Ectodermal cell (in vitro differentiated cells): ENCODE data around the gene ZNF503.
"Not testable (repeated sequence)": the region's sequence is repeated elsewhere in the genome, so short reads cannot be mapped to it uniquely, and the experiment has no call there.

Source experiments
- H3K27ac ChIP-seq: 2 replicates; pipeline ENCODE4 v1.7.0; 2013; ENCODE audit warnings: mild to moderate bottlenecking, low read depth, low read length; ENCODE audit not compliant: insufficient read depth, poor library complexity, severe bottlenecking
- H3K27me3 ChIP-seq: 2 replicates; pipeline ENCODE4 v1.7.0; 2013; ENCODE audit warnings: mild to moderate bottlenecking, low read length; ENCODE audit not compliant: insufficient read depth, control insufficient read depth, poor library complexity, severe bottlenecking
- H3K36me3 ChIP-seq: one replicate; pipeline ENCODE4 v1.7.0; 2013; ENCODE audit warnings: low read length; ENCODE audit not compliant: control insufficient read depth, insufficient read depth
- H3K4me1 ChIP-seq: one replicate; pipeline ENCODE4 v1.7.0; 2013; ENCODE audit warnings: low read length; ENCODE audit not compliant: control insufficient read depth, insufficient read depth
- H3K4me3 ChIP-seq: 2 replicates; pipeline ENCODE4 v1.7.0; 2013; ENCODE audit warnings: low read depth, low read length, control low read depth; ENCODE audit not compliant: insufficient read depth
- H3K9me3 ChIP-seq: 2 replicates; pipeline ENCODE4 v1.7.0; 2013; ENCODE audit warnings: mild to moderate bottlenecking, low read length, moderate library complexity; ENCODE audit not compliant: control insufficient read depth
- WGBS, 2 experiments: methylation state at CpG; one replicate each; pipeline ENCODE4 v1.1.7; 2013; ENCODE audit warnings: missing lambda C conversion rate in 2 of 2; 5-methylcytosine and 5-hydroxymethylcytosine counted together

Gene ZNF503

GRCh38 chr10:75369838-75370237 is 31.7 kb downstream of the ZNF503 start:
- not testable (repeated sequence) for H3K27ac ChIP-seq, H3K4me1 ChIP-seq, H3K36me3 ChIP-seq, H3K9me3 ChIP-seq, H3K4me3 ChIP-seq, H3K27me3 ChIP-seq
- 96 to 97% methylated on average over 7 of the region's 9 CpGs for WGBS, 2 experiments

DNA sequence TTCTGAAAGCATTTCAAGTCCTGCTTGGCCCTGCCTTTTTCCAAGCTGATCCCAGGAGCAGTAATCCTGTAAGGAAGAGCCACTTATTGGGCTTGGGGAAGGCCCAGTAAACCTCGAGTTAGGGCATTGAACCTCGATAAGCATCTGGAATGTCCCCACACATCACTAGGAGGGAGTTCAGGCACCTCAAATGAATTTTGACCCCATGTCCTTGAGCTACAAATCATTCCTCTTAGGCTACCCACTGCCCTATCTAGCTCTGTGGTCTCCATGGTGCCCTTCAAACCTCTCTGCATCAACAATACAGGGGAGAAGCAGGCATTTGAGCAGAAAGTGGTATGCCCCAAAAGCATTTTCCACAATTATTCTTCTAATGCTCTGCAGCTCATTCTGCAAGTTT is 33.7 kb downstream of the ZNF503 start:
- Histone ChIP-seq H3K4me3 (no peak overlapping the region), H3K4me1 (no peaks in the 10 kb centered on the region), H3K36me3 (no peaks in the 10 kb centered on the region), H3K27ac (peak overlapping the region; percentile 53), H3K27me3 (no peaks in the 10 kb centered on the region), H3K9me3 (no peaks in the 10 kb centered on the region)
- 91 to 95% methylated on average over 2 of the region's 2 CpGs for WGBS, 2 experiments

GRCh38 chr10:75367021-75367487 is 34.5 kb downstream of the ZNF503 start:
- no peak overlapping the region for H3K4me3 ChIP-seq
- H3K27me3 ChIP-seq, result no peaks in the 10 kb centered on the region
- WGBS, 2 experiments, result 92 to 94% methylated on average over 8 of the region's 8 CpGs
- no peaks in the 10 kb centered on the region for H3K36me3 ChIP-seq
- H3K4me1 ChIP-seq, result no peaks in the 10 kb centered on the region
- H3K27ac ChIP-seq, result no peak overlapping the region
- H3K9me3 ChIP-seq, result no peaks in the 10 kb centered on the region

- Histone ChIP-seq H3K4me3 (no peak overlapping the region), H3K27ac (no peak overlapping the region), H3K9me3 (no peaks in the 10 kb centered on the region), H3K27me3 (no peaks in the 10 kb centered on the region), H3K36me3 (no peaks in the 10 kb centered on the region), H3K4me1 (no peaks in the 10 kb centered on the region)
- 89 to 97% methylated on average over 4 of the region's 4 CpGs for WGBS, 2 experiments
These were observed 38.1 kb downstream of the ZNF503 start for GRCh38 chr10:75363431-75363830.

DNA sequence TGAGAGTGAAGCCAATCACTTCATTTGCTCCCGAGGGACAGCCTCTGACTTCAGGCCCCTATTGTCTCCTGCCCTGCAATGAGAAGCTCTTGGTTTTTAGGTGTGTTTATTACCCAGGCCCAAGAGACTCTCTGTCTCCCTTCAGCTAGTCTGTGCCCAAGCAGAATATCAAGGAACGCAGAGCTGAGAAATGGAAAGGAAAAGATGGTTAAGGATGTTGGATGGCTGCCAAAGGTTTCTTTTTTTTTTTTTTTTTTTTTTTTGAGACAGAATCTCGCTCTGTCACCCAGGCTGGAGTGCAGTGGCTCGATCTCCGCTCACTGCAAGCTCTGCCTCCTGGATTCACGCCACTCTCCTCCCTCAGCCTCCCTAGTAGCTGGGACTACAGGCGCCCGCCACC is 41.7 kb downstream of the ZNF503 start:
- not testable (repeated sequence) for H3K27me3 ChIP-seq, H3K4me1 ChIP-seq, H3K27ac ChIP-seq, H3K9me3 ChIP-seq, H3K4me3 ChIP-seq, H3K36me3 ChIP-seq
- WGBS, 2 experiments, result 90 to 93% methylated on average over 8 of the region's 8 CpGs

GRCh38 chr10:75358835-75359421 is 42.6 kb downstream of the ZNF503 start:
- no peaks in the 10 kb centered on the region for H3K27me3 ChIP-seq
- no peaks in the 10 kb centered on the region for H3K9me3 ChIP-seq
- WGBS, 2 experiments, result 93% methylated on average over 6 of the region's 6 CpGs
- H3K36me3 ChIP-seq, result no peaks in the 10 kb centered on the region
- no peak overlapping the region for H3K27ac ChIP-seq
- no peaks in the 10 kb centered on the region for H3K4me1 ChIP-seq
- no peak overlapping the region for H3K4me3 ChIP-seq

- Histone ChIP-seq H3K27ac (no peak overlapping the region), H3K4me3 (no peak overlapping the region)
- 89 to 92% methylated on average over 5 of the region's 5 CpGs for WGBS, 2 experiments
These were observed 43.4 kb downstream of the ZNF503 start for GRCh38 chr10:75358132-75358531.

DNA sequence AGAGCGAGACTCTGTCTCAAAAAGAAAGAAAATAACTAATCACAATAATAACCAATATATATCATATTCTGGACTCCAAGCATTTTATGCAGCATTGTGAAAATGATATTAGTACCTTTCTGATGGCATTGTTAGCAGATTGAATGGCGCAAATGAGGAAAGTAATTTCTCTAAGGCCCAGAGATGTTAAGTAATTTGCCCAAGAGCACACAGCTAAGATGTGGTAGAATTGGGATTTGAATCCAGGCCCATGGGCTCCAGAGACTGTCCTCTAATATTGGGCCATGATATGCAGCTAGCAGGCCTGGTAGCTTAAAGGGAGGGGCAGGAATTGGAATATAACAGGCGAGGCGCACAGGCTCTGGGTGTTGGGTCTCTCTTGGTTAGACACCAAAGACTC is 44.1 kb downstream of the ZNF503 start:
- no peaks in the 10 kb centered on the region for H3K4me1 ChIP-seq
- H3K4me3 ChIP-seq, result no peak overlapping the region
- no peak overlapping the region for H3K27ac ChIP-seq
- H3K27me3 ChIP-seq, result no peaks in the 10 kb centered on the region
- WGBS, 2 experiments, result 93 to 97% methylated on average over 4 of the region's 4 CpGs
- no peaks in the 10 kb centered on the region for H3K9me3 ChIP-seq
- no peaks in the 10 kb centered on the region for H3K36me3 ChIP-seq

More at GRCh38 chr10:75358132-75358531, 43.4 kb downstream of the ZNF503 start:
- no peaks in the 10 kb centered on the region for H3K27me3 ChIP-seq
- no peaks in the 10 kb centered on the region for H3K9me3 ChIP-seq
- no peaks in the 10 kb centered on the region for H3K36me3 ChIP-seq
- H3K4me1 ChIP-seq, result no peaks in the 10 kb centered on the region

GRCh38 chr10:75356484-75356883 is 45.1 kb downstream of the ZNF503 start:
- no peak overlapping the region for H3K4me3 ChIP-seq
- WGBS, 2 experiments, result 80 to 84% methylated on average over 5 to 6 of the region's 6 CpGs
- no peaks in the 10 kb centered on the region for H3K36me3 ChIP-seq
- H3K27me3 ChIP-seq, result no peaks in the 10 kb centered on the region
- H3K4me1 ChIP-seq, result no peaks in the 10 kb centered on the region
- no peaks in the 10 kb centered on the region for H3K9me3 ChIP-seq
- no peak overlapping the region for H3K27ac ChIP-seq

DNA sequence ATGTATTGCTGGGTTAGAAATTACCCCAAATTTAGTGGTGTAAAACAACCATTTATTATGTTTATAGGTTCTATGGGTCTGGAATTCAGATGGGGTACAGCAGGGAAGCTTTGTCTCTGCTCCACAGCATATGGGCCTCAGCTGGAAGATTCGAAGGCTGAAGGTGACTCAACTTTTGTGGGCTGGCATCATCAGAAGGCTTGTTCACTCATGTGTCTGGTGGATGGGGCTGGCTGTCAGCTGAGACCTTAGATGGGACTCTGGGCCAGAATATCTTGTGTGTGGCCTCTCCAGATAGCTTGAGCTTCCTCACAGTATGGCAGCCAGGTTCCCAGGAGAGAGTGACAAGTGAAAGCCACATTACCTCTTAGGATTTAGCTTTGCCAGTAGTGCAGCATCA is 45.9 kb downstream of the ZNF503 start:
- 84 to 99% methylated on average over 1 of the region's 1 CpG for WGBS, 2 experiments
- no peak overlapping the region for H3K27ac ChIP-seq
- H3K36me3 ChIP-seq, result no peaks in the 10 kb centered on the region
- no peaks in the 10 kb centered on the region for H3K4me1 ChIP-seq
- H3K27me3 ChIP-seq, result no peaks in the 10 kb centered on the region
- H3K4me3 ChIP-seq, result no peak overlapping the region
- no peaks in the 10 kb centered on the region for H3K9me3 ChIP-seq

DNA sequence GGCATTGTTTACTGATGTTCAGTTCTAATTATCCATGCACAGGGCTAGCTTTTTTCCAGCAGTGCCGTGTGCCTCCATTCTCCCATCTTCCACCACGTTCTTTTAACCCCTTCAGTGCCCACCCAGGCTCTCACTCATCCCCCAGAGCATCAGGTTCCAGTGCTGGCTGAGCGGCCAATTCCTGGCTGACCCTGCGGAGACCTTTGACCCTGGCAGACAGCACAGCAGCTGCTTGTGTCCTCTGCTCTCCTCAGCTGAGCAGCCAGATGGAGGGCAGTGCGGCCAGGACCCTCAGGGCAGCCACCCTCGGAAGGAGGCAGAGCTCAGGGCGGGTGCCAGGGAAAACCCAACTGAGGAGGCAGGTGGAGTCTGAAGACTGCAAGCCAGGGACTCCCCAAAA is 48.4 kb downstream of the ZNF503 start:
- Histone ChIP-seq H3K27me3 (no peaks in the 10 kb centered on the region), H3K4me3 (no peak overlapping the region), H3K4me1 (no peaks in the 10 kb centered on the region), H3K9me3 (no peaks in the 10 kb centered on the region), H3K36me3 (no peaks in the 10 kb centered on the region), H3K27ac (no peak overlapping the region)
- 72% methylated on average over 7 of the region's 7 CpGs for WGBS, 2 experiments
